PC-3 (cell line): Measurements from ENCODE around the gene PLEKHG2. TPM values are rescaled to one million over a fixed set of nuclear protein-coding genes. Genes with fewer than 3 reads are reported as not detected.

ENCODE experiments used
- ATAC-seq: fragments of 200-7000 bp; cut with Tn5 transposase; 2 replicates; pipeline ENCODE4 v1.9.1; 2020; ENCODE audit warnings: mild to moderate bottlenecking, moderate library complexity
- BruUV-seq: library from RNA; stranded (reverse); fragments of 400-500 nt; replicated peaks from 2 replicates; lab custom pipeline; 2021; lab: Mats Ljungman, UMichigan
- CTCF ChIA-PET: fragments of 300-600 bp; sonication (Branson Sonifier 250); formaldehyde crosslinking; loops from one replicate; lab custom pipeline; 2022; ENCODE audit warnings: antibody characterized with exemption; lab: Charles Lee
- POLR2A ChIA-PET: fragments of 300-600 bp; sonication (Branson Sonifier 250); formaldehyde crosslinking; loops from one replicate; lab custom pipeline; 2022; ENCODE audit warnings: antibody characterized with exemption; ENCODE audit not compliant: unreplicated experiment; lab: Charles Lee
- DNase-seq: peaks from one replicate; pipeline ENCODE4 v3.0.0-alpha.2; 2015
- H2AFZ ChIP-seq: fragments of 300-600 bp; sonication (generic); 2 replicates; pipeline ENCODE4 v1.6.0; 2016; ENCODE audit warnings: antibody characterized with exemption, low read length
- H3F3A ChIP-seq: fragments of 300-600 bp; sonication (generic); one replicate; pipeline ENCODE4 v1.6.0; 2017; ENCODE audit warnings: antibody characterized with exemption, low read length, control low read depth, mild to moderate bottlenecking; ENCODE audit not compliant: unreplicated experiment
- H3K27ac ChIP-seq: fragments of 300-600 bp; sonication (generic); 2 replicates; pipeline ENCODE4 v1.5.1; 2016; ENCODE audit warnings: mild to moderate bottlenecking, low read length
- H3K27me3 ChIP-seq: fragments of 300-600 bp; sonication (generic); 2 replicates; pipeline ENCODE4 v1.6.1; 2016; ENCODE audit warnings: low read length, mixed read lengths
- H3K36me3 ChIP-seq: fragments of 300-600 bp; sonication (generic); 2 replicates; pipeline ENCODE4 v1.6.1; 2016; ENCODE audit warnings: low read depth, mixed run types, low read length, mixed read lengths
- H3K4me1 ChIP-seq: fragments of 300-600 bp; sonication (generic); 2 replicates; pipeline ENCODE4 v1.5.1; 2016; ENCODE audit warnings: low read length; ENCODE audit not compliant: insufficient read depth
- H3K4me2 ChIP-seq: fragments of 300-600 bp; sonication (generic); 2 replicates; pipeline ENCODE4 v1.6.0; 2016; ENCODE audit warnings: low read length
- H3K4me3 ChIP-seq: fragments of 300-600 bp; sonication (generic); 2 replicates; pipeline ENCODE4 v1.5.1; 2016; ENCODE audit warnings: mild to moderate bottlenecking, low read length, mixed read lengths
- H3K79me2 ChIP-seq: fragments of 300-600 bp; sonication (generic); 2 replicates; pipeline ENCODE4 v1.6.1; 2017; ENCODE audit warnings: low read length, mixed read lengths
- H3K9ac ChIP-seq: fragments of 300-600 bp; sonication (generic); 2 replicates; pipeline ENCODE4 v1.6.0; 2016; ENCODE audit warnings: mild to moderate bottlenecking, low read length
- H3K9me2 ChIP-seq: fragments of 300-600 bp; sonication (generic); replicated peaks from 2 replicates; pipeline ENCODE4 v1.6.1; 2016; ENCODE audit warnings: mixed run types, low read length, mixed read lengths
- H3K9me3 ChIP-seq: fragments of 300-600 bp; sonication (generic); 2 replicates; pipeline ENCODE4 v1.6.1; 2016; ENCODE audit warnings: low read length, mixed read lengths
- H4K20me1 ChIP-seq: fragments of 300-600 bp; sonication (generic); 2 replicates; pipeline ENCODE4 v1.6.1; 2016; ENCODE audit warnings: low read length, mixed read lengths
- CTCF ChIP-seq: fragments of 300-600 bp; sonication (generic); conservative IDR thresholded peaks from 2 replicates; pipeline ENCODE4 v1.5.1; 2017; ENCODE audit warnings: antibody characterized with exemption, low read depth, mild to moderate bottlenecking, low read length
- EZH2 ChIP-seq: fragments of 300-600 bp; sonication (generic); IDR thresholded peaks from one replicate; pipeline ENCODE4 v1.6.1; 2017; ENCODE audit warnings: antibody characterized with exemption, mild to moderate bottlenecking, low read length; ENCODE audit not compliant: unreplicated experiment
- EZH2phosphoT487 ChIP-seq: fragments of 300-600 bp; sonication (generic); IDR thresholded peaks from 2 replicates; pipeline ENCODE4 v1.6.1; 2018; ENCODE audit warnings: mild to moderate bottlenecking, antibody characterized with exemption, low read length, borderline replicate concordance
- intact Hi-C: fragments of 100-400 bp; cut with micrococcal nuclease; formaldehyde crosslinking; loops from 2 replicates; pipeline ENCODE4 v1.9.0; 2023
- total RNA-seq: library from RNA; depleted of rRNA; stranded (reverse); fragments of >200 nt; gene quantifications from 2 replicates; pipeline ENCODE4 v1.2.3, GENCODE V29; 2014

The PLEKHG2 gene
- total RNA-seq, 1 experiment from 2014 or later, result 8.3 TPM

GRCh38 chr19:39415111-39416046 is 2.9 kb downstream of the PLEKHG2 start:
- Histone ChIP-seq H3F3A (no peaks in the 10 kb centered on the region), H2AFZ (no peak overlapping the region), H3K4me2 (no peak overlapping the region), H3K4me3 (no peak overlapping the region), H3K4me1 (peaks cover 17% of the 10 kb centered on the region), H4K20me1 (no peaks in the 10 kb centered on the region), H3K27ac (no peak overlapping the region), H3K79me2 (no peaks in the 10 kb centered on the region), H3K36me3 (no peaks in the 10 kb centered on the region; the same call in 1 of the 2 replicates), H3K9me2 (no peaks in the 10 kb centered on the region), H3K9me3 (no peaks in the 10 kb centered on the region), H3K27me3 (no peaks in the 10 kb centered on the region), H3K9ac (no peak overlapping the region)
- no peak for ATAC-seq
- intact Hi-C loops, result no loop called here
- no TSS peak for BruUV-seq
- ChIA-PET POLR2A (no interaction called here), CTCF (no interaction called here)
- DNase-seq, result no peak
- no peak for TF ChIP-seq CTCF
- TF ChIP-seq EZH2phosphoT487, result no peak
- no peak for TF ChIP-seq EZH2

- Histone ChIP-seq H3K9me3 (no peaks in the 10 kb centered on the region), H3K4me3 (no peak overlapping the region), H3K79me2 (no peaks in the 10 kb centered on the region), H3K4me2 (no peak overlapping the region), H3K9me2 (no peaks in the 10 kb centered on the region), H3F3A (no peaks in the 10 kb centered on the region), H3K9ac (no peak overlapping the region), H2AFZ (no peak overlapping the region), H3K36me3 (no peaks in the 10 kb centered on the region; the same call in 1 of the 2 replicates), H4K20me1 (no peaks in the 10 kb centered on the region), H3K27me3 (no peaks in the 10 kb centered on the region), H3K27ac (no peak overlapping the region), H3K4me1 (peaks cover 7% of the 10 kb centered on the region)
- ATAC-seq (no peak), DNase-seq (no peak)
- intact Hi-C loops, result no loop called here
- ChIA-PET POLR2A (no interaction called here), CTCF (interaction anchor here (0.6 kb wide), 1 partner anchor 185 kb away, joined by 10 read pairs; no protein-coding TSS in a partner anchor)
- TF ChIP-seq CTCF, result no peak
- TF ChIP-seq EZH2, result no peak
- no peak for TF ChIP-seq EZH2phosphoT487
- BruUV-seq, result no TSS peak
These were observed 4.0 kb downstream of the PLEKHG2 start for GRCh38 chr19:39416152-39417120.
